Stomach smooth muscle (tissue), 2 donors: ENCODE results near the gene COPA.

Source experiments
- H3K27ac ChIP-seq: one replicate; pipeline ENCODE4 v1.7.0; 2013; ENCODE audit warnings: mild to moderate bottlenecking, low read length, inconsistent platforms
- H3K27me3 ChIP-seq, 2 donors: one replicate each; pipeline ENCODE4 v1.7.0; 2013; ENCODE audit warnings: low read length in 2 of 2; ENCODE audit not compliant: insufficient read depth in 2 of 2, control insufficient read depth in 1 of 2
- H3K36me3 ChIP-seq, 2 donors: one replicate each; pipeline ENCODE4 v1.7.0; 2013; ENCODE audit warnings: low read length in 2 of 2; ENCODE audit not compliant: control insufficient read depth in 2 of 2, insufficient read depth in 2 of 2
- H3K4me1 ChIP-seq: one replicate; pipeline ENCODE4 v1.7.0; 2013; ENCODE audit warnings: low read length; ENCODE audit not compliant: control insufficient read depth, insufficient read depth
- H3K4me3 ChIP-seq, 2 donors: one replicate each; pipeline ENCODE4 v1.7.0; 2013; ENCODE audit warnings: low read length in 2 of 2
- H3K9ac ChIP-seq, 2 donors: one replicate each; pipeline ENCODE4 v1.7.0; 2013; ENCODE audit warnings: low read length in 2 of 2, mild to moderate bottlenecking in 1 of 2
- H3K9me3 ChIP-seq, 2 donors: one replicate each; pipeline ENCODE4 v1.7.0; 2013; ENCODE audit warnings: low read length in 2 of 2; ENCODE audit not compliant: control insufficient read depth in 2 of 2
- donor health status: healthy.
- donor health status: Pancreatic carcinoma.

Gene COPA

DNA sequence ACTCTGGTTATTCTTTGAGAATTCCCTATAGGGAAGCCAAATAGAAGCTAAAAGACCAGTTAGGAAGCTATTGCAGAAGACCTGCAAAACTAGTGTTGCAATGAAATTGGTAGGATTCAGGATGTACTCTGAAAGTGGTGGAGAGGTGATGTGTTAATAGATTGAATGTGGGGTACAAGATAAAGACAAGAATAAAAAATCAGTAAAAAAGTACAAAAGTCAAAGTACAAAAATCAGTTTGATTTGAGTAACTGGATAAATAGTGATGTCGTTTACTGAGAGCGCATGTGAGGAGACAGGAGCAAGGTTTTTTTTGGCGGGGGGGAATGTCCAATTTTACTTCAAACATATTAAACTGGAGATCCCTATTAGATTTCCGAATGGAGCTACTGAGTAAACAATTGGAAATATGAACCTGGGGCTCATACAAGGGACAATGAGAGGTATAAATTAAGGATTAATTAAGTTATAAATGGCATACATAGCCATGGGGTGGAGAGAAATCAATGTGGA lies 78.2 kb downstream of the COPA start:
- H3K27ac ChIP-seq: no peak overlapping the region
- H3K9me3 ChIP-seq: no peaks in the 10 kb centered on the region
- H3K4me1 ChIP-seq: peaks cover 15% of the 10 kb centered on the region
- H3K9ac ChIP-seq: no peak overlapping the region
- no peaks in the 10 kb centered on the region for H3K36me3 ChIP-seq
- H3K4me3 ChIP-seq: no peak overlapping the region
- H3K27me3 ChIP-seq: no peaks in the 10 kb centered on the region

DNA sequence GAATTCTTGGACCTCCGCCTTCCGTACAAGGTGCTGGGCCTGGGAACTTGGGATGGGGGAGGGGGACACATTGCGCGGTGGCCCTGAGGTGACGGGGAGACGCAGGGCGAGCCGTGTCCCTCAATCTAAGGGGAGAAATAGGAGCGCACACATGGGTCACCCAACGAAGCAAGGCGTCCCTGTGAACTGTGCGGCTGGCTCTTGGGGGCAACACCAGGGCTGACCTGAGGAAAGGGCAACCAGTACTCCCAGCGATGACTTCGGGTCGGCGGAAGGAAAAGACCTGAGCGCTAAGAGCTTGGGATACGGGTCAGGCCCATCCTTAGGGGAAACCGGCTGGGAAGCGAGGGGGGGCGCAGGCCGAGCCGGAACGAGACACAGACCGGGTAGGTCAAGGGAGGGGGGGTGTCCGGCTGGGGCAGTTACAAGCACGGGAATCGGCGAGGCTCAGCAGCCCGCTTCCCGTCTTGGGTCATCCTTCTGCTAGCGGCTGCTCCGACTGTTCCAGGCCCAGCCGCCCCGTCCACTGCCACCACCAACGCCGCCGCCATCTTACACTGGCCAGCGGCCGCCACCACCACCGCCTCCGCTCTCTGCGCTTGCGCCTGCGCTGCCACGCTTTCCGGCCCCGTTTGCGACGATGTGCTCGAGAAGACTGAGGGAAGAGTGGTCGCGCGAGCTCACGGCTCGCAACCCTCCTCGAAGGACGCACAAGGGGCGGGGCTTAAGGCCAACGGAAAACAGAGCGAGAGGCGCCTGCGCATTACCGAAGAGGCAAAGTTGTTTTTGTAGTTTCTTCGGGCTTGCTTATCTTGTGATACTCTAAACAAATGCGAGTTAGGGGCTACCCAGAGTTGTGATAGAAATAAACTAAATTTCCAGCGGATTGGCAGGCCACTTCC lies 80.9 kb downstream of the COPA start, which contains the start of gene DCAF8:
DCAF8 (minus strand) TSS at position 657 of the 902 bp plus-strand sequence. CDS start 18,541 bp downstream, outside the sequence.
- Histone ChIP-seq H3K4me1 (peaks cover 15% of the 10 kb centered on the region), H3K4me3 (peak within 1 kb of the TSS; percentile 99), H3K9ac (peak within 1 kb of the TSS; percentile 98 to 100), H3K27ac (peak within 1 kb of the TSS; percentile 99), H3K9me3 (no peaks in the 10 kb centered on the region), H3K27me3 (no peaks in the 10 kb centered on the region), H3K36me3 (no peaks in the 10 kb centered on the region)

DNA sequence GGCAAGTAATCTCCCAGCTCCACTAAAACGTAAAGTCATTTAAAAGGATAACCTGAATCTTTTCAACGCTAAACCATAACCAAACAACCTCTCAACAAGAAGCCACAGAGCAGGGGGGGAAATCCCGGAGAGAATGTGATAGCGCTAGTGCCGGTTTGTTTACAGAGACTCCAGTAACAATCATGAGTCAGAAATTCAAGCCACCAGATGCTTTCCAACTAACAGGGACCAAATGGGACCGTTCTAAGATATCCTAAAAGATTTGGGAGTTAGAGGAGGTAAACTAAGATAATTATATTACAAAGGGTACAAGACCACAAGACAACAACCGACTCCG lies 81.5 kb downstream of the COPA start:
- peak overlapping the region; percentile 98 to 100 for H3K9ac ChIP-seq
- H3K4me3 ChIP-seq: peak overlapping the region; percentile 99
- H3K36me3 ChIP-seq: no peaks in the 10 kb centered on the region
- peak overlapping the region; percentile 99 for H3K27ac ChIP-seq
- no peaks in the 10 kb centered on the region for H3K9me3 ChIP-seq
- peaks cover 15% of the 10 kb centered on the region for H3K4me1 ChIP-seq
- no peaks in the 10 kb centered on the region for H3K27me3 ChIP-seq

DNA sequence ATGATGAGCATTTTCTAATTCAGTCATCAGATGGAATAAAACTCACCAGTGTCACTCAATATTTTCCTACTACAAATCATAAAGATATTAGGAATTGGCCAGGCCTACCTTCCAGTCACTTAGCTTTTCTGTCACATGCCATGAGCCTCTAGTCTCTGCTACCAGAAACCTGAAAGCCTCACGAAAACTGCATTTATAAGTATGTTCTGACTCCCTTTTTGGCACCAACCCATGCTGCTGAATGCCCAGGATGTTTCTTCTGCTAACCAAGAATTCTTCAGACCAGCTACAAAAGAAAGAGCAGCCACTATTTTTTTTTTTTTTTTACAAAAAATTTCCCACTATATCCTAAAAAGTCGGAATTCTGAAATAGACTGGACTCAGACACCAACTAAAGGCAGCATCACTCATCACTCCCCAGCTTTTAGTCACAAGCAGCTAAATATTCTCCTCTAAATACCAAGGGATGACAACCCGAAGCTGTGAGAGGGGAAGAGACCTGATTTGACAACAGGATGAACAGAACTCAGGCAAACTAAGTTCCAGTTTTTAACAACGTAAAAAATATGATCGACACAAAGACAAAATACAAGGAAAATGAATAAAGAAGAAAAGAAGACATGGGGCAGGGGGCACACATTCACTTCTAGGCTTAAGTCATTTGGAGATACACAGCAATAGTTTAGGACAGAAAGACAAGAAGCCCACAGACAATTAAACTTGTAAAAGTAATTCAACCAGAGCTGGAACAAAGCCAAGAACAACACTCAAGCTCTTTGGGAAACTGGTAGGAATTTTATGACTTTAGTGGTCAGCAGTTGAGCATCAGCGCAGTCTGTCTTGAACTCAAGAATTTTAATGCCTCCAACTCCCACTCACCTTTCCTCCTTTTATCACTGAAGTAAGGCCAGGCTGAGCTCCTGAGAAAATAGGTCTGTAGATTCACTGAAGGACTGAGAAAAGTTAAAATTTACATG lies 82.4 kb downstream of the COPA start:
- H3K9me3 ChIP-seq: no peaks in the 10 kb centered on the region
- peak overlapping the region; percentile 99 for H3K4me3 ChIP-seq
- H3K27me3 ChIP-seq: no peaks in the 10 kb centered on the region
- peak overlapping the region; percentile 99 for H3K27ac ChIP-seq
- peak overlapping the region; percentile 47 to 98 for H3K9ac ChIP-seq
- H3K4me1 ChIP-seq: peaks cover 15% of the 10 kb centered on the region
- H3K36me3 ChIP-seq: no peaks in the 10 kb centered on the region

DNA sequence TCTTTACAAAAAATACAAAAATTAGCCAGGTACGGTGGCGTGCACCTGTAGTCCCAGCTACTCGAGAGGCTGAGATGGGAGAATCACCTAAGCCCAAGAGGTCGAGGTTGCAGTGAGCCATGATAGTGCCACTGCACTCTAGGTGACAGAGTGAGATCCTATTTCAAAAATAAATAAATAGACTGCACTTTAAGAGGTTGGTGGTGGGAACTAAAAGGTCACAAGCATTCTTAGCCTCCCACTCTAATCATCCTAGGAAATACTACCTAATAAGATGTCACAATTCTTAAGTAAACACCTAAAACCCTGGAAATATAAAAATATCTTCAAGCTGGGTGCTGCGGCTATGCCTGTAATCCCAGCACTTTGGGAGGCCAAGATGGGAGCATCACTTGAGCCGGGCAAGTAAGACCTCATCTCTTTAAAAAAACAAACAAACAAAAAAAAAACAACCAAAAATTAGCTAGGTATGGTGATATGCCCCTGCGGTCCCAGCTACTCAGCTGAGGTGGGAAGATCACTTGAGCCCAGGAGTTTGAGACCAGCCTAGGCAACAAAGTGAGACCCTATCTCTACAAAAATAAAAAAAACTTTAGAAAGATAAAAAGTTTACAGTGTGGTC lies 84.8 kb downstream of the COPA start:
- H3K36me3 ChIP-seq: no peaks in the 10 kb centered on the region
- no peaks in the 10 kb centered on the region for H3K27me3 ChIP-seq
- H3K4me3 ChIP-seq: no peak overlapping the region
- no peak overlapping the region for H3K9ac ChIP-seq
- peaks cover 12% of the 10 kb centered on the region for H3K4me1 ChIP-seq
- H3K9me3 ChIP-seq: no peaks in the 10 kb centered on the region
- H3K27ac ChIP-seq: no peak overlapping the region

DNA sequence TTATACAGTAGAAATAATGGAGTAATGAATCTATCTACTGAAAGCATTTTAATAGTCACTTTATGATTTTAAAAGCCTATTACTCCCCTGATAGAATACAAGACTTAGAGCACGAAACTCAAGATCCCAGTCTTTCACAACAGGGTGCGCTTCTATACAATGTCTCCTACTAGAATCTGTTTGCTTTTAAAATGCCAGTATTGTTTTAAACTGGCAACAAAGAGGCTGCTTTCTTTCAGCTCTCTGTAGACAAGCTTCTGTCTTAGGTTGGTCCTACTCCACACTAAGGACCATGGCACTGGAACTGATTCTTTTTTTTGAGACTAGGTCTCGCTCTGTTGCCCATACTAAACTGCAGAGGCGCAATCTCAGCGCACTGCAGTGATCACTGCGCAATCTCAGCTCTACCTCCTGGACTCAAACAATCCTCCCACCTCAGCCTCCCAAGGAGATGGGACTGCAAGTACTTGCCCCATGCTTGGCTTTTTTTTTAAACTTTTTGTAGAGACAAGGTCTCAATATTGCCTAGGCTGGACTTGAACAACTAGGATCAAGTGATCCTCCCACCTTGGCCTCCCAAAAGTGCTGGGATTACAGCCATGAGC lies 85.5 kb downstream of the COPA start:
- peaks cover 0 to 2% of the 10 kb centered on the region in 2 donors for H3K36me3 ChIP-seq
- no peak overlapping the region for H3K4me3 ChIP-seq
- H3K9me3 ChIP-seq: no peaks in the 10 kb centered on the region
- H3K27me3 ChIP-seq: no peaks in the 10 kb centered on the region
- H3K9ac ChIP-seq: no peak overlapping the region
- H3K4me1 ChIP-seq: peaks cover 6% of the 10 kb centered on the region
- no peak overlapping the region for H3K27ac ChIP-seq

DNA sequence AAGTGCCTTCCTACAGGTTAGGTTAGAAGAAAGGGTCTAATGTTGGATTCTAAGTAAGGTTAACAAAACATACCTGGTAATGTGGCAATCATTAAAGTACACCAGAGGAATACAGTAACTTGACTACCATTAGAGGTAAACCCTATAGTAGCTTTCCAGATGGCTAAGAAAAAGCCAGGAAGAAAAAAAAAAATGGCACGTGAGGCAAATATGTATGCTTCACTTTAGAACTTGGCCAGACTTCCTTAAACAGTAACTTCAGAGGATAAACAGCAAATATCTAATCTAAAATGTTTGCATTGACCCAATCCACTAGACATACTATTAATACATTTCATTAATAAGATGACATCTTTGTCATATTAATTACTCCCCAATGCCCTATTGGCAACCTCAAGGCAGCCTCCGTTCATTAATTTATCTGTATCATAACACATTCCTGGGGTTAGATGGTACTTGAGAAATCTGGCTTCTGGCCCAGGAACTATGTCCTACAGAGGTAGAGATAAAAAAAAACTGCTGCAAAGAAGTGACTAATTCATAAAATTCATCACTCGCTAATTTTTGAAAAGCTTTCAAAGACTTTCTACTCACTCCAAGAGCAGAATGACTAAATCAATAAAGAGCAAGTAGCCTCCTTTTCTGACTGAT lies 86.5 kb downstream of the COPA start:
- no peak overlapping the region for H3K9ac ChIP-seq
- no peaks in the 10 kb centered on the region for H3K9me3 ChIP-seq
- H3K4me3 ChIP-seq: no peak overlapping the region
- no peaks in the 10 kb centered on the region for H3K27me3 ChIP-seq
- H3K27ac ChIP-seq: no peak overlapping the region
- peaks cover 8% of the 10 kb centered on the region for H3K4me1 ChIP-seq
- H3K36me3 ChIP-seq: peaks cover 0 to 2% of the 10 kb centered on the region in 2 donors

DNA sequence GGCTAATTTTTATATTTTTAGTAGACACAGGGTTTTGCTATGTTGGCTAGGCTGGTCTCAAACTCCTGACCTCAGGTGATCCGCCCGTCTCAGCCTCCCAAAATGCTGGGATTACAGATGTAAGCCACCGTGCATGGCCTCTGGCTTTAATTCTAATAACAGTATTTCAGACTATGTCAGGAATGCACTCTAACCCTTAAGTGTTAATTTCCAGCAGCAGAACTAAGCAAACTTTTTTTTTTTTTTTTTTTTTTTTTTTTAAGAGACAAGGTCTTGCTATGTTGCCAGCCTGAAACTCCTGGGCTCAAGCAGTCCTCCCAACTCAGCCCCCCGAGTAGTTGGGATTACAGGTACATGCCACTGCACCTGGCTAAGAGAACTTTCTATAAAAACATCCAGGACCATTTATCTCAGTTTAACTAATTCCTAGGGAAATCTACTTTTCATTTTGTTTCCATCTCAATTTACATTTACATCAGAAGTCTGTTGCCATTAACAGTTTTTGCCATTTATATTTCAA lies 87.2 kb downstream of the COPA start:
- no peak overlapping the region for H3K9ac ChIP-seq
- peaks cover 6% of the 10 kb centered on the region for H3K4me1 ChIP-seq
- no peak overlapping the region for H3K4me3 ChIP-seq
- H3K36me3 ChIP-seq: peaks cover 0 to 2% of the 10 kb centered on the region in 2 donors
- H3K27me3 ChIP-seq: no peaks in the 10 kb centered on the region
- H3K9me3 ChIP-seq: no peaks in the 10 kb centered on the region
- H3K27ac ChIP-seq: no peak overlapping the region

DNA sequence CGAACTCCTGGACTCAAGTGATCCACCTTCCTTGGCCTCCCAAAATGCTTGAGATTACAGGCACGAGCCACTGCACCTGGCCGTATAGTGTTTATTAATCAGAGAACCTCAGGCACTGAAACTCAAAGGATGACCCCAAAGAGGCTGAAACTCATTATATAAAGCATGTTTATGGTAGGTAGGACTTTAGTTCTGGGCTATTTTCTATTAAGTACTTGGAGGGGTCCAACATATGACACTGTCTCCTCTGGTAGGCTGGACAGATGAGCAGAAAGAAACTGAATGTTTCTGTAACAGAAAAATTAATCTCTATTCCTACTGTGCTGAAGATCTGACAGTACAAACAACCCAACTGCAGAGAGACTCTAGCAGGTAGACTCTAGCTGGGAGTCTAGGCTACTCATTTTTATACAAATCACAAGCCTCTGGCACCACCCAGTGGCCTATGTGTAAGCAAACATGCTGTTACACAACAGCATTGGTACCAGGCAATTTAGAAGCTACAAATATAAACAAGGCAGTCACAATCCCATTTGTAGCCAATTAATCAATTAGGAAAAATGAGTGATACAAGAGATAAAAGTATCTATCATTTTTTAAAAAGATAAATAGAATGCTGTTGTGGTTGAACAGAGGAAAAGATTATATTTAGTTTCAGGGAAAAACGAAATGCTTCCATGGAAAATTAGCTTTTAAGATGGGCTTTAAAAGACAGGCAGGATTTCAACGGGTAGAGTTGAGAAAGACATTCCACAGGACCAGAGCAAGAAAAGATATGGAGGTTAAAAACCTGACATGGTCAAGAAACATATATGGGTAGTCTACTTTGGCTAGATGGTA lies 91.1 kb downstream of the COPA start:
- Histone ChIP-seq H3K4me1 (peaks cover 10% of the 10 kb centered on the region), H3K9ac (no peak overlapping the region), H3K27me3 (no peaks in the 10 kb centered on the region), H3K4me3 (peak overlapping the region in 1 of 2 donors; percentile 1), H3K36me3 (peaks cover 0 to 2% of the 10 kb centered on the region in 2 donors), H3K9me3 (no peaks in the 10 kb centered on the region), H3K27ac (peak overlapping the region; percentile 32)
